Kidney glomerular epithelial cell (primary cell): ENCODE measurements around the gene SNRNP70.
A peak's percentile ranks its signal among the peaks of the same experiment; 100 is the strongest.

Experiments used
- DNase-seq: peaks from one replicate; lab custom pipeline; 2025; lab: John Stamatoyannopoulos, UW

Gene SNRNP70

DNA sequence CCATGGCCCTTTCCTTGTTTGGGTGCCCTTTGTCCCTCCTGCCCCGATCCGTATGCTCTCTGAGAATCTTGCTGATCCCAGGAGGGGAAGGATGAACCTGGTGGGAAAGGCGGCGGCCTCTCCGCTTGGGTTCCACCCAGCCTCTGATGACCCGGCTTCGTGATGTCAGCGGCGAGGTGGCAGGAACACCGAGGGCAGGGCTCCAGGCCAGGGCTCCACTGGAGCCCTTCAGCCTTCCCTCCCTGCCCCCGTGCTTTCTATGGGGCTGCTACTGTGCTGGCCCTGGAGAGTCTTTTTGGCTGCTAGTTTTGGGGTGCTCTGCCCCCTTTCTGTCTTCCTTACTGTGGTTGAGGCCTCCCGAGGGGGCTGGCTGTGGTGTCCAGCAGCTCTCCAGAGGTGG lies 17.1 kb downstream of the SNRNP70 start:
- no peak for DNase-seq

DNA sequence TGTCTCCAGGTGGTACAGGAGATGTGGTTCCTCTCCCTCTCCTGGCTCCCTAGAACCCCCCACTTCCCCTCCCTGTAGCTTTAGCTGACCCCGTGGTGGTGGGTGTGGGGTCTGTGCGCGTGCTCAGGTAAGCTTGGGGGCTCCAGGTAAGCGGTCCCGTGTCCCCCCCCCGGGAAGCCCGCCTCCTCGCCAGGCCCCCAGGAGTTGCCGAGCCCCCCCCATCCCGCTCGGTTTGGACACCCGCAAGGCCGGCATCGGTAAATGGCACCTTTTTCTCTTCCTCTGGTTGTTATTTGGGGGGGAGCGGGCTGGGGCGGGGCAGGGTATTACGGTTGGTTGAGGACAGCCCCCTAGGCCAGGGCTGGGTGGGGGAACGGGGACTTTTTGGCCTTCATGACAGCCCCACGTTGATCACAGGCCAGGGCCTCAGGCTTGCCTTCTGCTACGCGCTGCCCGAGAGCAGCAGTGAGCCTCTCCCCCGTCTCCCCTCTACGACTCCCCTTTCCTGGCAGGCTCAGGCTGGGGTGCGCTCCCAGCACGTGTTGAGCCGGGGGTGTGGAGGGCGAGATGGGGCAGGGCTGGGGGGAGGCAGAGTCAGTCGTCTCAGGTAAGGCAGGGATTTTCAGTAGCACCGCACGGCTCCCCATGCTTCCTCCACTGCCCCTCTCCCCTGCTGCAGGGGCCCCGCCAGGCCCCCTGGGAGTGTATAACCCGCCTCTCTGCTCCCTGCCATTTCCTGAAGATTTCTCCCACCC lies 18.3 kb downstream of the SNRNP70 start:
- no peak for DNase-seq

DNA sequence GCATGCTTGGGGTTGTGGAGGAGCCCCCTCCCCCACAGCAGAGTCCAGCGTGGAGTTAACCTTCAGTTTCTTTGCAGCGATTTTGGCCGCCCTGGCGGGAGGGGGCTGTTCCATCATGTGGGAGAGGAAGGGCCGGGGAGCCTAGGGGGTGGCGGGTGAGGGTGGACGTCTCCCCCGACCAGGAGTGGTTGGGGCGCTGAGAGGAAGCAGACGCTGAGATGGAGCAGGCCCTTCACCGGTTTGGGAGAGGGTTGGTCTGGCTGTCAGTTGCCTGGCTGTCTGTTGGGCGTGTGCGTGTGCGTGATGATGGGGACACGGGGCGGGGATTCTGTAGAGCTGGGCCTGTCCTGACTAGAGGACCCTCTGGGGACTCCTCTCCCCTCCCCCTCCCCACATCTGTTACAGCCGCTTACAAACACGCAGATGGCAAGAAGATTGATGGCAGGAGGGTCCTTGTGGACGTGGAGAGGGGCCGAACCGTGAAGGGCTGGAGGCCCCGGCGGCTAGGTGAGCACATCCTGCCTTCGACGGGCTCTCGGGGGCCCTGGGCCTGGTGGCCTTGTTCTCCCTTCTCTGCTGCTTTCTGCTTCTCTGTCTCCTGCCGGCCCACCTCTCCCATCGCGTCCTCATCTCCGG lies 19.1 kb downstream of the SNRNP70 start:
- DNase-seq, result no peak

DNA sequence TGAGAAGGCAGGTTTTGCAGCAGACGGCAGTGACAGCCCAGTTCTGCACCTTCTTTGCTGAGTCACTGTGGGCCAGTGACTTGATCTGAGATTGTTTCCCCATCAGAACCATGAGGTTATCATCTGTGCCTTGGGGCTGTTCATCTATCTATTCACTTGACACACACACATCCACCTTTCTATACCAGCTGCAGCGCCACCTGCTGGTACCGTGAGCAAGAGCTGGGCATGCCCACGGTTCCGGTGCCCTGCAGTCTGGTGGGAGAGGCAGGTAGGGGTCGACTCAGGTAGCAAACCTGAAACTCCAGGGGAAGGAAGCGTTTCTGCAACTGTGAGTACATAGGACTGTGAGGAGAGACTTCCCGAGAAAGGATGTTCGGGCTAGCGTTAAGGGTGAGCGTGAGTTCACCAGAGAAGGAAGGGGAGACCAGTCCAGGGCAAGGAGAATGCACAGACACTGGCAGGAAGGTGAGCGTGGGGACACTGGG lies 21.4 kb downstream of the SNRNP70 start:
- peak; percentile 7 for DNase-seq

DNA sequence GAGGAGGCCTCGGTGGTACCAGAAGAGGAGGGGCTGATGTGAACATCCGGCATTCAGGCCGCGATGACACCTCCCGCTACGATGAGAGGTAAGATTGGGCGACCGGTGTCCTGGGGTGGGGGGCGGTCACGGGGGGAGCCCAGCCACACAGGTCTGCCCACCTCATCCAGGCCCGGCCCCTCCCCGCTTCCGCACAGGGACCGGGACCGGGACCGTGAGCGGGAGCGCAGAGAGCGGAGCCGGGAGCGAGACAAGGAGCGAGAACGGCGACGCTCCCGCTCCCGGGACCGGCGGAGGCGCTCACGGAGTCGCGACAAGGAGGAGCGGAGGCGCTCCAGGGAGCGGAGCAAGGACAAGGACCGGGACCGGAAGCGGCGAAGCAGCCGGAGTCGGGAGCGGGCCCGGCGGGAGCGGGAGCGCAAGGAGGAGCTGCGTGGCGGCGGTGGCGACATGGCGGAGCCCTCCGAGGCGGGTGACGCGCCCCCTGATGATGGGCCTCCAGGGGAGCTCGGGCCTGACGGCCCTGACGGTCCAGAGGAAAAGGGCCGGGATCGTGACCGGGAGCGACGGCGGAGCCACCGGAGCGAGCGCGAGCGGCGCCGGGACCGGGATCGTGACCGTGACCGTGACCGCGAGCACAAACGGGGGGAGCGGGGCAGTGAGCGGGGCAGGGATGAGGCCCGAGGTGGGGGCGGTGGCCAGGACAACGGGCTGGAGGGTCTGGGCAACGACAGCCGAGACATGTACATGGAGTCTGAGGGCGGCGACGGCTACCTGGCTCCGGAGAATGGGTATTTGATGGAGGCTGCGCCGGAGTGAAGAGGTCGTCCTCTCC lies 22.6 kb downstream of the SNRNP70 start:
- DNase-seq, result no peak

DNA sequence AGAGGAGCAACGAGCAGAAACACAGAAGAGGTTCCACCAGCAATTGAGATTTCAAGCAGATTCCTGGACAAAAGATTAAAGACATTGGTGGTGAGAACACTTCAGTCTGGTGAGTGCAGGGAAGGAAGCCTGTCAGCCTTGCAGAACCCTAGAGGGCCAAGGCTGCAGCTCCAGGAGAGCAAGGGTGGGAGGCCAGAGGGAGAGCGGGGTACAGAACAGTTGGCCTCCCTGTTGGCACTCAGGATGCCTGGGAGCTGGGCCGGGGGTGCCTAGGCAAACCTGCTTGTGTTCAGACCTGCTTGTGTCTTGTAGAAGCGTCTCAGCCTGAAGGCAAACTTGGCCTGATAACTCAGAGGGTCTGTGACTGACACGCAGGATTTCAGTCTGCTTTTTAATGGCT lies 23.8 kb downstream of the SNRNP70 start:
- DNase-seq, result no peak

DNA sequence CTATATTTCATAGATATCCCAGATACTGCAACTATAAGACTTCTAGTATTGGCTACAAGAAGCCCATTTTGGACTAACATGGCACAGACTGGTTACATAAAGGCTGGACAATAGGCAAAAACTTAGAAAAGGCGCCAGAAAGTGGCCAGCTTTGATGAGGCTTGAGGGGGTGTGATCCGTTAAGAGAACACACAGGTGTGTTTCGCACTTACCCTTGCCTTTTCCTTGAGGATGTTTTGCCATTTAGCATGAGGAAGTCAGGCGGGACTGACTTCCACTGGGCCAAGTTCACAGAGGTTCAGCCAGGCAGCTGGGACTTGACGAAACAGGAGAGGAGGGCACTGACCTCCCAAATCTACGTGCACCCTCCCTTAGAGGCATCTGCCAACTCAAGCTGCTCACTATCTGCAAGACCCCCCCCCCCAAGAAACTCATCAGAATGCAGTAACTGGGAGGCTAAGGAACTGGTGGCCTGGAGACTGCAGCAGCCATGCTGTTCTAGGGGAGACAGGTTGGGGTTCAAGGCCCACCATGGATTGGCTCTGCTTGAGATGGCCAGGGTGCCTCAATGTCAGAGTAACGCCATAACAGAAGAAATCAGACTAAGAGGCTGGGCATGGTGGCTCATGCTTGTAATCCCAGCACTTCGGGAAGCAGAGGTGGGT lies 24.4 kb downstream of the SNRNP70 start:
- DNase-seq, result no peak

DNA sequence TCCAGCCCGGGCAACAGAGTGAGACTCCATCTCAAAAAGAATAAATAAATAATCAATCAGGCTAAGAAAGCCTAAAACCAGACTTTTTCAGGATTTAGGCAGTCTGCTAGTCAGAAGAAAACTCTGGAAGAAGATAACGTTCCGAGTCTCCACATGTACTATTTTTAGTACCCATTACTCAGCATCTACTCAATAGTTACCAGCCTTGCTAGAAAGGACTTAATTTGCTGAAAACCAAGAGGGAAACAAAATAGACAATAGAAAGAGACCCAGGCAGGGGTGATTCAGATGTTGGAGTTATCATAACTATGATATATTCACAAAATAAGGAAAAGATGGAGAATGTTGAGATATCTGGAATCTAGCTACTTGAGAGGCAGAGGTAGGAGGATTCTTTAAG lies 25.3 kb downstream of the SNRNP70 start:
- no peak for DNase-seq

DNA sequence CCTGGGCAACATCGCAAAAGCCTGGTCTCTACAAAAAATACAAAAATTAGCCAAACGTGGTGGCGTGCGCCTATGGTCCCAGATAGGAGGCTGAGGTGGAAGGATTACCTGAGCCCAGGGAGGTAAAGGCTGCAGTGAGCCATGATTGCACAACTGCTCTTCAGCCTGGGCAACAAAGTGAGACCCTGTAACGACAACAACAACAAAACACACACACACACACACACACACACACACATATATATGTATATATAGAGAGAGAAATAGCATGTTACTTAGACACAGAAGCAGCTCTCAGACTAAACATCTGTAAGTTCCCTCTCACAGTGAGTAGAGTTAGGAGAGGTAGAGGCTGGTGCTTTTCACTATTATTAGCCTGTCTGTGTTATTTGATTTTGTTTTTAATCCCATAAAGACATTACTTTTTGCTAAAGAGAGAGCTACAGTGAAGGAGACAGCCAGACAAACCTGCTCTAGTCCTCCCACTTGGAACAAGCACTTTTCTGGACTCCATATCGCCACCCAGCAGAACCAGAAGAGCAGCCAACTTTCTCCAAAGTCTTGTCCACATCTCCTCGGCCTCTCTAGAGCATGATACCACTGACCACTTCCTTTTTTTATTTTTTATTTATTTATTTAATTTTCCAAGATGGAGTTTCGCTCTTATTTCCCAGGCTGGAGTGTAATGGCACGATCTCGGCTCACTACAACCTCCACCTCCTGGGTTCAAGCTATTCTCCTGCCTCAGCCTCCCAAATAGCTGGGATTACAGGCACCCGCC lies 26.2 kb downstream of the SNRNP70 start:
- no peak for DNase-seq

DNA sequence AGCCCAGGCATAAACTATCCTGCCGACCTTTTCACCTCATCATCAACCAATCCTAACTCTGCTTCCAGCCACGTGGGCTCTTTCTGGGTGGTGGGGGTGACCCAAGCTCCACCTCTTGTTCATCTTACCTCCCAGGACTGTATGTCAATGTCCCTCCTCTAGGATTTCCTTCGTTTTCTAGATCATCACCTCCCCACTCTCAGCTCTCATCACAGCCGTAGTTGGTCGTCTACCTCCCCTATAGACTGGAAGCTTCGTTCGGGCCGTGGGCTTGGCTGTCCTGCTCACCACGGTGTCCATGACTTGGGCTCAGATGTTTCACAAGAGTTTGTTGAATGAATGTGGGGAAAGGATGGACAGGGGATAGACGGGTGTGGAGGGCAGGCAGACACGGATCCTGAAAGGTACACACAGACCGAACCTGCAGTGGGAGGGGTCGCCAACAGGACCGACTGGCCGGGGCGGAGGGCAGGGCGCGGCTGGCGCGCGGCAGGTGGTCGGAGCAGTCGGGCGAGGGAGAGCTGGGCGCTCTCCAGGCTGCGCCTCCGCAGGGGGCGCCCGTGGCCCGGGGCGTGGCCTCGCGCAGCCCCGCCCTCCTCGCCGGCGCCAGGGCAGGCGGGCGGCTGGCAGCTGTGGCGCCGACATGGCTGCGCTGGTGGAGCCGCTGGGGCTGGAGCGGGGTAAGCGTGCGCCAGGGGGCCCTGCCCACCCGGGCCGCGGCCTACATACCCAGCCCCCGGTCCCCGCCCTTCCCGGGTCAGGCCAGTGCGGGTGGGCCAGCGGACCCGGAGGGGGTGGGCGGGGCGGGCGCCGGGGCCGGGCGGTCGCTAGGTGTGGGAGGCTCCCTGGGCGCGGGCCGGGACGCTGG lies 28.7 kb downstream of the SNRNP70 start, which contains the start of gene LIN7B:
Gene LIN7B, plus strand, starts transcription at position 609 of the 868 bp plus-strand sequence. Its CDS starts 35 bp downstream, at position 644.
- peak; percentile 44 for DNase-seq

DNA sequence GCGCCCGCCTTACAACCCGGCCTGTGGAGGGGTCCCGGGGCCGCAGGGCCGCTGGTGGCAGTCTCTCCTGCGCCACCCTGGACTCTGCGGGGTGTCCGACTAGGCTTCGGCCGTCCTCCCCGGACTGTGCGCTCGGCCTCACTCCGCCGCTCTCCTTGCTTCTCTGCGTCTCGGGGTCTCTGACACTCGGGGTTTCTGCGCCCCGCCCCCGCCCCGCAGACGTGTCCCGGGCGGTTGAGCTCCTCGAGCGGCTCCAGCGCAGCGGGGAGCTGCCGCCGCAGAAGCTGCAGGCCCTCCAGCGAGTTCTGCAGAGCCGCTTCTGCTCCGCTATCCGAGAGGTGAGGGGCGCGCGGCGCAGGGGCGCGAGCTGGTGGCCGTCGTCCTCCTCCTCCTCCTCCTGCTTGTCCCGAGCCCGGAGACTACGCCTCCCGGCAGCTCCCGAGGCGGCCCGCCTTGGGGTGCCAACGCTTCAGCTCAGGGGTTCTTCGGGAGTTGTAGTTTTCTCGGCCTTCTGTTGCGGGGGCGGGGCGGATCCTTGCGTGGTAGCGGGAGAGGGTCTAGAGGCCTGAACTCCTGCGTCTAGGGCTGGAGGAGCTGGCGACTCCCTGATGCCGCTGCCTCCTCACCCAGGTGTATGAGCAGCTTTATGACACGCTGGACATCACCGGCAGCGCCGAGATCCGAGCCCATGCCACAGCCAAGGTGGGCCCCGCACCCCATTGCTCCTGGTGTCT lies 29.5 kb downstream of the SNRNP70 start:
- DNase-seq, result no peak

DNA sequence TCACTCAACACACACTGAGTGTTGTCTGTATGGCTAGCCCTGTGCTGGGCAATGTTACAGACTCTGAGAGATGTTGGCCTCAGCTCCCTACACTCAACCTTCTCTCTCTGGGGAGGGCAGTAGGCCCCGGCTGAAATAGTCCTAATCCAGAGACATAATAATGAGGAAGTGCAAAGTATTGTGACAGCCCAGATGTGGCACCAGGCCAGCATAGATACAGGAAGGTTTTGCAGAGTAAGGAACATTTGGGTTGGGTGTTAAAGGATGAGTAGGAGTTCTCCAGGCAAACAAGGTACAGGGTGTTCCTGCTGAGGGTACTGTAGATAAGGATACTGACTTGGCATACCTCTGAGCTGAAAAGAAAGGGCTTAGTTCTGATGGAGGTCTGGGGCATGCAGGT lies 31.3 kb downstream of the SNRNP70 start:
- DNase-seq, result no peak

DNA sequence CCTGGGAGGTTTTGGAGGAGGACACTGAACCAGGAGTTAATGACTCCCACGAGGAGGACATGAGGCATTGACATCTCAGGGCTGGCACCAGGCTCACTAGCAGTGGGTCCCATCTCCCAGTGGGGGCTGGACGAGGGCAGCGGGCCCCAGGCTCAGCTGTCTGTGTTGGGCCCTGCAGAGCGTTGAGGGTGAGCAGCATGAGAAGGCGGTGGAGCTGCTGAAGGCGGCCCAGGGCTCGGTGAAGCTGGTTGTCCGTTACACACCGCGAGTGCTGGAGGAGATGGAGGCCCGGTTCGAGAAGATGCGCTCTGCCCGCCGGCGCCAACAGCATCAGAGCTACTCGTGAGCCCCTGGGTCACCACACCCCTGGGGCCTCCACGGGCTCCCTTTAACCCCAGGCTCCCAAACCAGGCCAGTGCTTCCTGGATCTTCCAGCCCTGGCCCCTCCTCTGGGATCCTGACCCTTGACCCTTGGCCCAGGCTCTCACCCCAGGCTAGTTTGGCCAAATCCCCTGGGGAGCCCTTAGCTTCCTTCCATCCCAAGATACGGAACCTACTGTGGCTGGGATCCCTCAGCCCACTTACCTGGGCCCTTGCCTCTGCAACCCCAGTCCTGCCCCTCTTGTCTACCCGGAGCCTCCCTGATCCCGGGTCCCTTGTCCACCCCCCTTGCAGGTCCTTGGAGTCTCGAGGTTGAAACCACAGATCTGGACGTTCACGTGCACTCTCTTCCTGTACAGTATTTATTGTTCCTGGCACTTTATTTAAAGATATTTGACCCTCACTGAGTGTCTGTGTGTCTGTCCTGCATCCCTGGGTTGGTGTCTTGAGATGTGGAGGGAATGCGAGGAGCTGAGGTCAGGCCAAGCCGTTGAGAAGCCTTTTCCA lies 32.7 kb downstream of the SNRNP70 start:
- DNase-seq, result no peak

DNA sequence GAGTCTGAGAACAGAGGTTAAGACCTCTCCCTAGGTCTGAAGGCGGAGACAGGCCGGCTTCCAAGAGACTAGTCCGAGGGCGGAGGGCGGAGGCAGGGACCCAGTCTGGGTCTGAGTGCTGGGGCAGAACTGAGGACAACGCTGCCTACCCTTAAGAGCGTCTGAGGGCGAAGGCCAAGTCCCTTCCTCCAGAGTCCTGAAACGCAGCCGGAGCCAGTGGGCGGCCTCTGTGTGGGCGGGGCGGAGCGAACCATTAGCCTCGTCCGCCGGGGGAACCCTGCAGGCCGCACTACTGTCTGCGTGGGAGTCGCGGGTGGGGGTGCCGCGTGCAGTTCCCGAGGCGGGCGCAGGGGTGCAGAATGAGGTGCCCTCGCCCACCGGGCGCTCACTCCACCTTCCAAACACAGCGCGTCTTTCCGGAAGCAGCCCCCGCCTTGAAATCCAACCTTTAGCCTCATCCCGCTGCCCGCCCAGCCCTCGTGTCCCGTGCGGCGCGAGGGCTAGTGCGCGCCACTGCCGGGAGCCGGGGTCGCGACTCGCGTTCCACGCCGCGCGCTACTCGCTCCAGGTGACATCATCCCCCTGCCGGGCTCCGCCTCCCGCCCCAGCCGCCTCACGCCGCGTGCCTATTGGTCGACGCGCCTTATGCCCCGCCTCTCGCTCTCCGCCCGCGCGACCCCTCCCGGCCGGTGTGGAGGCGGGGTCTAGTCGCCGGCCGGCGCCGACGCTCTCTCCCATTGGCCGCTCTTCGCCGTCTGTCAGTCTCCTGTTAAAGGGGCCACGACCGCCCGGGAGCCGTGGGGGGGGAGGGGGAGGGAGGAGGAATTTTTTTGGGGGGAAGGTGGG lies 33.5 kb downstream of the SNRNP70 start, which contains the start of gene C19orf73:
Gene C19orf73, minus strand, starts transcription at position 579 of the 846 bp plus-strand sequence. Its CDS starts 121 bp downstream, at position 458.
- peak; percentile 84 for DNase-seq

DNA sequence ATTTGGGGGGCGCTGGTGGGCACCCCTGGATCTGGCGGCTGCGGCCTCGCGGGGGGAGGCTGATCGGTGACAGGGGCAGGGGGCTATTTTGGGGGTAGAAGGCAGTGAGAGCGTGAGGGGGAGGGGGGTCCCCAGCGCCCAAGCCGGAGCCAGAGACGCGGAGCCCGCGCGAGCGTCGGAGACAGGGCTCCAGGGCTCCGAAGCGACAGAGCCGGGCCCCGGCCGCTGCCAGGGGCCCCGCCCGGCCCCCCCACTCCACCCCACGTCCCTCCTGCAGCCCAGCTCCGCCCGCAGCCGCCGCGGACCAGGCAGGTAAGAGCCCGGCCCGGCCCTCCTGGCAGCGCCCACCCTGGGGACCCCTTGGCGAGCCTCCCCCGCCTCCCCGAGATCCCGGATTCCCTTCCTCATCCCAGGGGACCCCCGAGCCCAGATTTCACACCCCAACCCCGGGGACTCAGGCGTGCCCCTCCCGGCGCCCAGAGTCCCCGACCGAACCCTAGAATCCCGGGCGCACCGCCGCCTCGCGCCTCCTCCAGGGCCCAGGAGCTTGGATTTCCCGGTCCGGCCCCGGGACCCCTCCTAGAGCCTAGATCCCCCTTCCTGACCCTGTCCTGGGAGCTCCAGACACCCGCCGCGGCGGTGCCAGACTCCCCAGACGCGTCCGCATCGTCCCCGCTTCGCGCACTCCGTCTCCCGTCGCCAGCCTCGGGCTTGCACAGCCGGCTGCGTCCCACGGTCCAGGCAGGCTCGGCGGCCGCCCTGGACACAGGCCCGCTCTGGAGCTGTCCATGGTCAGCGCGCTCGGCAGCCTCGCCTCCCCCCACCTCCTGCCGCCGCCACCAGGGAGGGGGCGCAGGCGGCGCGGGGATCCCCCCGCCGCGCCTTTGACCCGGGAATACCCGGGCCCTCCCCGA lies 34.4 kb downstream of the SNRNP70 start, which contains the start of gene PPFIA3:
Gene PPFIA3, plus strand, starts transcription at position 134 of the 914 bp plus-strand sequence. CDS start 8,330 bp downstream, outside the sequence.
- peak; percentile 21 for DNase-seq

DNA sequence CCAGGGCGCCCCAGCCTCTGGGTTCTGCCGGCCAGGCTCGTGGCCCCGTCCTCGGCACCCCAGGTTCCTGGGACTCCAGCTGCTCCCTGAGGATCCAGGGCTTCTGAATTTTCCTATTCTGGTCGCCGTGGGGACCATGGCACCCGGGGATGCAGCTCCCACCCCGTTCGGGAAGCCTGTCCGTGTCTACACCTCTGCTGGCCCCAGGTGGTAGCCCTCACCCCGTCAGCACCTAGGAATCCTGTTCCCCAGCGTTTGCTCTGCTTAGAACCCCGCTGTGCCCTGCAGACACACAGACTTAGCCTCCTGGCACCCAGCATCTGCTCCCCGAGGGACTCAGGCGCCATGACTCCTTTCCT lies 35.1 kb downstream of the SNRNP70 start:
- no peak for DNase-seq
